BE2C (cell line): ENCODE measurements around the gene CD320. TPM values are rescaled to one million over a fixed set of nuclear protein-coding genes. Genes with fewer than 3 reads are reported as not detected.
"Not testable (repeated sequence)": the region's sequence is repeated elsewhere in the genome, so short reads cannot be mapped to it uniquely, and the experiment has no call there.

Experiments
- DNase-seq: peaks from one replicate; pipeline ENCODE4 v3.0.0-alpha.2; 2020
- H3K27me3 ChIP-seq: fragments of 250-450 bp; sonication (Bioruptor Pico); 2 replicates; pipeline ENCODE4 v1.5.1; 2020; ENCODE audit warnings: mild to moderate bottlenecking
- H3K36me3 ChIP-seq: fragments of 250-450 bp; sonication (Bioruptor Pico); 2 replicates; pipeline ENCODE4 v1.5.1; 2020; ENCODE audit warnings: mild to moderate bottlenecking
- H3K4me1 ChIP-seq: fragments of 250-450 bp; sonication (Bioruptor Pico); 2 replicates; pipeline ENCODE4 v1.5.1; 2020
- H3K4me3 ChIP-seq: 2 replicates; pipeline ENCODE4 v1.5.1; 2011; ENCODE audit warnings: low read depth, low read length
- H3K9me3 ChIP-seq: fragments of 250-450 bp; sonication (Bioruptor Pico); 2 replicates; pipeline ENCODE4 v1.5.1; 2020
- polyA plus RNA-seq: library from polyadenylated mRNA; unstranded; fragments of >200 nt; gene quantifications from one replicate; pipeline ENCODE4 v1.2.1, GENCODE V29; 2012; ENCODE audit warnings: low read depth, missing spikeins; ENCODE audit not compliant: insufficient read length, insufficient read depth
- TF ChIP-seq, protein P1 (sequence below): IDR thresholded peaks from 2 replicates; pipeline ENCODE4 v1.5.1; 2012; ENCODE audit warnings: mild to moderate bottlenecking, low read depth, low read length

Gene CD320
- 287 TPM for polyA plus RNA-seq

DNA sequence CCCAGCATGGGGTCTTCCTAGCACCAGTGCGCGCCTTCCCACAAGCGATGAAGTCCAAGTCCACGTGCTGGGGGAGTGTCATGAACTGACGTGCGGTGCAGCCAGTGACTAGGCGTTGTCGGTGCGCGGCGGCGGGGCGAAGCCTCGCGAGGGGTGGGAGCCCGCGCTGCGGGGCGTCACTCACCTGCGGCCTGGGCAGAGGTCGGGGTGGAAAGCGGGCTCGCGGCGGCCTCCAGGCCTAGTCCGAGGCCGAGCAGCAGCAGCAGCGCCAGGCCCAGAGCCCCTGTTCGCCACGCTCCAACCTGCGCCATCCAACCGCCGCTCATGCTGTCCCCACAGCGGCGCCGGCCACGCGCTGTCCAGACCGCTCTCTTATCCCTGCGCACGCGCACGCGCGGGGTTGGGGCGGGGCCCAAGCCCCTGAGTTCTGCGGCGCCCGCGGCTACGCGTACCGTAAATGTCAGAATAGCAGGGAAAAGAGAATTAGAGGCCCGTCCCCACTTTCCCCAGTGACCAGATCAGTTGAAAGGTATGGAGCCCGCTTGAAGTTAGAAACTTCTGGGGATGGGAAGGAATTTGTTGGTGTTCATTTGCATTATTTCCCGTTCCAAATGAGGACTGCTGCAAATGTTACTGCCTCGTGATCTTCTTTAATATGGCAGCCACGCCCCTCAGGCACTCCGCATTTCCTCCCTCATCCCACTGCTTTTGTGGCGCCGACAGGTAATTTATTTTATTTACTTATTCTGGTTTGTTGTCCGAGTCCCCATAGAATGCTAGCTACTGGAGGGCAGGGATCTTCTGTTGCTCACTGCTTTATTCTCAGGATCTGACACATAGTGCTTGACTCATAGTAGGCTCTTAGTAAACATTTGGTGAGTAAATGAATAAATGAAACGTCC is at the start of gene CD320:
TSS of gene CD320 (minus strand) at position 394 of the 902 bp plus-strand sequence. CDS start at position 326, 68 bp downstream.
- Histone ChIP-seq H3K9me3 (no peaks in the 10 kb centered on the region), H3K4me1 (peaks cover 3% of the 10 kb centered on the region; the same call in 1 of the 2 replicates), H3K36me3 (peaks cover 36% of the 10 kb centered on the region), H3K4me3 (peak within 1 kb of the TSS; percentile 97), H3K27me3 (no peaks in the 10 kb centered on the region)
- TF ChIP-seq, protein P1, sequence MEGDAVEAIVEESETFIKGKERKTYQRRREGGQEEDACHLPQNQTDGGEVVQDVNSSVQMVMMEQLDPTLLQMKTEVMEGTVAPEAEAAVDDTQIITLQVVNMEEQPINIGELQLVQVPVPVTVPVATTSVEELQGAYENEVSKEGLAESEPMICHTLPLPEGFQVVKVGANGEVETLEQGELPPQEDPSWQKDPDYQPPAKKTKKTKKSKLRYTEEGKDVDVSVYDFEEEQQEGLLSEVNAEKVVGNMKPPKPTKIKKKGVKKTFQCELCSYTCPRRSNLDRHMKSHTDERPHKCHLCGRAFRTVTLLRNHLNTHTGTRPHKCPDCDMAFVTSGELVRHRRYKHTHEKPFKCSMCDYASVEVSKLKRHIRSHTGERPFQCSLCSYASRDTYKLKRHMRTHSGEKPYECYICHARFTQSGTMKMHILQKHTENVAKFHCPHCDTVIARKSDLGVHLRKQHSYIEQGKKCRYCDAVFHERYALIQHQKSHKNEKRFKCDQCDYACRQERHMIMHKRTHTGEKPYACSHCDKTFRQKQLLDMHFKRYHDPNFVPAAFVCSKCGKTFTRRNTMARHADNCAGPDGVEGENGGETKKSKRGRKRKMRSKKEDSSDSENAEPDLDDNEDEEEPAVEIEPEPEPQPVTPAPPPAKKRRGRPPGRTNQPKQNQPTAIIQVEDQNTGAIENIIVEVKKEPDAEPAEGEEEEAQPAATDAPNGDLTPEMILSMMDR: no peak
- DNase-seq: peak; percentile 94

DNA sequence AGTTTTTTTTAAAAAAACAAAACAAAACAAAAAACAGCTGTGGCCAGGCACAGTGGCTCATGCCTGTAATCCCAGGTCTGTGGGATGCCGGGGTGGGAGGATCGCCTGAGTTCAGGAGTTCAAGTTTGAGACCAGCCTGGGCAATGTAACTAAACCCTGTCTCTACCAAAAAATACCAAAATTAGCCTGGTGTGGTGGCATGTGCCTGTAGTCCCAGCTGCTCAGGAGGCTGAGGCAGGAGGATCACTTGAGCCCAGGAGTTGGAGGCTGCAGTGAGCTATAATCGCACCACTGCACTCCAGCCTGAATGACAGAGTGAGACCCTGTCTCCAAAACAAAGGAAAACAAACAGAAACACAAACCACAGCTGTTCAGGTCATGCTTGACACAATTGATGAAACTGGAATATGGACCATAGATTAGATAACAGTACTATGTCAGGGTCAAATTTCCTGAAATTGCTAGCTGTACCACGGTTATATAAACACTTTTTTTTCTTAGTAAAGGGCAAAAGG is 48.9 kb upstream of the CD320 start:
- Histone ChIP-seq H3K36me3 (no peaks in the 10 kb centered on the region), H3K4me1 (no peaks in the 10 kb centered on the region; the same call in none of the 2 replicates), H3K27me3 (peaks cover 8% of the 10 kb centered on the region), H3K9me3 (no peaks in the 10 kb centered on the region; the same call in 1 of the 2 replicates), H3K4me3 (no peak overlapping the region)
- TF ChIP-seq, protein P1: no peak
- no peak for DNase-seq

DNA sequence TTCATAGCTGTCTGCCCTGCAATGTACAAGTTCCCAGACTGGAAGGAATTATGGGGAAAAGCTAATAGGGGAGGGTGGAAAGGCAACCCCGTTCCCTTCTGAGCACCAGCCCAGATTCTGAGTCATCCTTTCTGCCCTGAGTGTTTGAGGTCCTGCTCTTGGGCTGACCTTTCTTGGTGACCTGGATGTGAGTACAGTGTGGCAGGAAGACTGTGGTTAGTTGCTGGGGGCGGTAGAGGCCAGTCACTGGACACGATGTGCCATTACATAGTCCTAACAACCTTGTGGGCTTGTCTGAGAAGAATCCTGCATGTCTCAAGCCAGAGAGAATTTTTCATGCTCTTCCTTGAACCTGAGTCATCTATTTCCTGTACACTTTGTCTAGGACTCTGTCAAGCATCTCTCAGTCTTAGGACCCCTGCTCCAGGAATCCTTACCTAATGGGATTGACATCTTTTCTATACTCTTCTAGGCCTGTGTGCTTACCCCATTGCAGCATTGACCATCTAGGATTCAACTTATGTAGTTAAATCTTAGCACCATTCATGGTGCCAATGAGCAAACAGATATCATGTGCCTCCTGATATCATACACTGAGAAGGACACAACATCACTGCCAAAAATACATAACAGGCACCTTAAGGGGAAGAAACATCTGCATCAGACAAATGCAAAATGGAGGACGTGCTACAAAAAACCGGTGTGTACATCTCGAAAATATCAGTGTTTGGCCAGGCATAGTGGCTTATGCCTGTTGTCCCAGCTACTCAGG is 47.7 kb upstream of the CD320 start:
- DNase-seq: no peak
- TF ChIP-seq, protein P1: no peak
- Histone ChIP-seq H3K9me3 (no peaks in the 10 kb centered on the region; the same call in 1 of the 2 replicates), H3K4me1 (no peaks in the 10 kb centered on the region; the same call in 1 of the 2 replicates), H3K27me3 (peaks cover 16% of the 10 kb centered on the region), H3K36me3 (no peaks in the 10 kb centered on the region), H3K4me3 (no peak overlapping the region)

DNA sequence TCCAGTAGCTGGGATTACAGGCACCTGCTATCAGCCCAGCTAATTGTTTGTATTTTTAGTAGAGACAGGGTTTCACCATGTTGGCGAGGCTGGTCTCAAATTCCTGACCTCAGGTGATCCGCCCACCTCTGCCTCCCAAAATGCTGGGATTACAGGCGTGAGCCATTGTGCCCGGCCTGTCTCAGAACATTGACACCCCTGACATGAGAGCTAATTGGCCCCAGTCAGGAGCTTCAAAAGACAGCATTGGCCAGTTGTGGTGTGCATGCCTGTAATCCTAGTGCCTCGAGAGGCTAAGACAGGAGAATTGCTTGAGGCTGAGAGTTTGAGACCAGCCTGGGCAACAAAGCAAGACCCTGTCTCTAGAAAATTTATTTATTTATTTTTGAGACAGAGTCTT is 44.7 kb upstream of the CD320 start:
- H3K36me3 ChIP-seq, DNase-seq, H3K4me3 ChIP-seq, H3K4me1 ChIP-seq, H3K9me3 ChIP-seq: not testable (repeated sequence)
- H3K27me3 ChIP-seq: peaks cover 21% of the 10 kb centered on the region

DNA sequence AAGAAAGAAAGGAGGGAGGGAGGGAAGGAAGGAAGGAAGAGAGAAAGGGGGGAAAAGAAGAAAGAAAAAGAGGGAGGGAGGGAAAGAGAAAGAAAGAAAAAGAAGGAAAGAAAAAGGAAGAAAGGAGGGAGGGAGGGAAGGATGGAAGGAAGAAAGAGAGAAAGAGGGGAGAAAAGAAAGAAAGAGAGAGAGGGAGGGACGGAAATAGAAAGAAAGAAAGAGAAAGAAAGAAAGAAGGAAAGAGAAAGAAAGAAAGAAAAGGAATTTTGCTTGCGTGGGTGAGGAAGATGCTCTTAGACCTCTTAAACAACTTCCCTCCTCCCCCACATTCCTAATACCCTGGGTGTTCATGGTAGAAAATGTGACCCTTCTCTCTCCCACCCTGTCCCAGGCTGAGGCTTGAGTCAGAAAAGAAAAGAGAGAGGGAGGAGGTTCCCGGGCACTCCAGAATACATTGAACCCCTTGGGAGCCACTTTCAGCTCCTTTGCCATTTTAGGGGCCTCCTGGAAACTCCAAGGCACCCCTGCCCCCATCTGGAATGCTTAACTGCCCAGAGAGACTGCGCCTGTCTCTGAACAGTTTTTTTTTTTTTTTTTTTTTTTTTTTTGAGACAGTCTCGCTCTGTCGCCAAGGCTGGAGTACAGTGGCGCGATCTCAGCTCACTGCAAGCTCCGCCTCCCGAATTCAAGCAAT is 44.1 kb upstream of the CD320 start:
- no peaks in the 10 kb centered on the region; the same call in 1 of the 2 replicates for H3K4me1 ChIP-seq
- no peak for DNase-seq
- TF ChIP-seq, protein P1: no peak
- H3K9me3 ChIP-seq: no peaks in the 10 kb centered on the region; the same call in 1 of the 2 replicates
- no peak overlapping the region for H3K4me3 ChIP-seq
- peaks cover 21% of the 10 kb centered on the region for H3K27me3 ChIP-seq
- H3K36me3 ChIP-seq: no peaks in the 10 kb centered on the region

DNA sequence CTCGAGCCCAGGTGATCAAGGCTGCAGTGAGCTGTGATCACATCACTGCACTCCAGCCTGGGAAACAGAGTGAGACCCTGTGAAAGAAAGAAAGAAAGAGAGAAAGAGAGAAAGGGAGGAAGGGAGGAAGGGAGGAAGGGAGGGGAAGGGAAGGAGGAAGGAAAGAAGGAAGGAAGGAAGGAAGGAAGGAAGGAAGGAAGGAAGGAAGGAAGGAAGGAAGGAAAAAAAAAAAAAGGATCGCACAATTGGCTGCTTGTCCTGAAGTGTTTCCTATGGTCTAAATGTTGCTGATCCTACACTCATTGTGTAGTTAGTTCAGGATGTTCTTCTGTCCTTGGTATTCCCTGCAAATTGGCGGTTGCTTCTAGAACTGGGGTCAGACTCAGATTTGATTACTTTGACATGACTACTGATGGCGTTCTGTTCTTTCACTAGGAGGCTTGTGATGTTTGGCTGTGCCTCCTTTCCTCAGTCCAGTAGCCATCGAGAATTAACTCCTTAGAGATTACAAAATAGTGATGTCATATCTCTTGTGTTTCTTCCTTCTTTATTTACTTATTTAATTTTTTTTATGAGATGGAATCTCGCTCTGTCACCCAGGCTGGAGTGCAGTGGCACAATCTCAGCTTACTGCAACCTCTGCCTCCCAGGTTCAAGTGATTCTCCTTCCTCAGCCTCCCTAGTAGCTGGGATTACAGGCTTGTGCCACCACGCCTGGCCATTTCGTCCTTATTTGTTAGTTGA is 41.6 kb upstream of the CD320 start:
- H3K36me3 ChIP-seq, H3K4me1 ChIP-seq, H3K9me3 ChIP-seq: not testable (repeated sequence)

More for the DNA sequence above, 41.6 kb upstream of the CD320 start:
- not testable (repeated sequence) for DNase-seq, H3K4me3 ChIP-seq
- H3K27me3 ChIP-seq: peaks cover 28% of the 10 kb centered on the region
